HG03575 (cell line): ENCODE data around the gene MEIOB.

Source experiments
- ATAC-seq: cut with Tn5 transposase; IDR thresholded peaks from one replicate; pipeline ENCODE4 v1.9.1; 2021; ENCODE audit not compliant: unreplicated experiment, insufficient number of reproducible peaks, low FRiP score; ENCODE audit errors: extremely low read depth

Gene MEIOB

DNA sequence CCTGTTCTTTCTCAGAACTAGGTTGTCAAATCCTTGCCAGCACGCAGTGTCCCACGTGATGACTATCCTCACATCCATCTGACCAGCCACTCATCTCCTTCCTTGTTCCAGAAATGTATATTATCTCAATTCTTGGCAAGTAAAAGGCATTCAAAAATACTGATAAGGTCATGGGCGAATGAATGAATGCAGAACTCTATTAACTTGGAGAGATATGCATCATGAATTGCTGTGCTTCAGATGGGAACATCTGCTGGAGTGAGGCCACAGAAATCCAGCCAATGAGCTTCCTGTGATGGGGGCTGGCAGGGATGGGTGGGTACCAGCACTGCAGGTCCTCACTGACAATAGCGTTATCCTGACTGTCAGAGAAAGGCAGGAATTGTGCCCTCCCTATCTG, 26.0 kb downstream of the MEIOB start:
- ATAC-seq: no peak

DNA sequence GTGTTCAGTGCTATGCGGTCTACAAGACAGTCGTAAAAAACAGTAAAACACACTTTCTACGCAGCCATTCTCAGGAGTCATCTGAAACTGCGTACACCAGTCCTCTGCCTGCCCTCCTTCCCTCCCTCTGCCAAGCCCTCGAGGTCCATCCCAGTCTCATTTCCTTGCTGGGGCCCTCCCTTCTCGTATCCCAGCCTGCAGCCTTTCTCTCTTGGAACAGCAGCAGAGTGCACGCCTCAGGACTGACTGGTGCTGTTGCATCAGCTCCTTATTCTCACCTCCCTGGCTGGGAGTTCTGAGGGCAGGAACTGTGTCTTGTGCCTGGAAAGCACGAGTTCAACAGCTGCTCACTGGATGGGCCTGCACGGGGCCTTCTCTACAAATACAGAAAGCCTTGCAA, 32.4 kb downstream of the MEIOB start:
- no peak for ATAC-seq

DNA sequence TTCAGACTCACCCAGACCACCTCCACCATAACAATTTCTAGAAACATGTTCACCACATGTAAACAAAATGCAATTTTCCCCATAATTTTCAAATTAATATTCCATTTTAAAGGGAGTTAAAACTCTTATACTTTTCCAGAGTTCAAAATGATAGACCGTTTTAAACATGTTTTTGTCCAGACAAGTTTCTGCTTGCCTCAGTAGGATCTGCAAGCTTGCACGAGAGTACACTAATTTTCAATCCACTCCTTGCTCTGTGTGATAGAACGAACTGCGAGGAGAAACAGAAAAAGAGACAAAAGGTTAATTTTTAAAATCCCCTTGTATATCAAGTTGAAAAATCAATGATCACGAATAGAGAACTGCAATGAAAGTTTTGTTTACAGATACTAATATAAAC, 37.9 kb downstream of the MEIOB start:
- no peak for ATAC-seq

DNA sequence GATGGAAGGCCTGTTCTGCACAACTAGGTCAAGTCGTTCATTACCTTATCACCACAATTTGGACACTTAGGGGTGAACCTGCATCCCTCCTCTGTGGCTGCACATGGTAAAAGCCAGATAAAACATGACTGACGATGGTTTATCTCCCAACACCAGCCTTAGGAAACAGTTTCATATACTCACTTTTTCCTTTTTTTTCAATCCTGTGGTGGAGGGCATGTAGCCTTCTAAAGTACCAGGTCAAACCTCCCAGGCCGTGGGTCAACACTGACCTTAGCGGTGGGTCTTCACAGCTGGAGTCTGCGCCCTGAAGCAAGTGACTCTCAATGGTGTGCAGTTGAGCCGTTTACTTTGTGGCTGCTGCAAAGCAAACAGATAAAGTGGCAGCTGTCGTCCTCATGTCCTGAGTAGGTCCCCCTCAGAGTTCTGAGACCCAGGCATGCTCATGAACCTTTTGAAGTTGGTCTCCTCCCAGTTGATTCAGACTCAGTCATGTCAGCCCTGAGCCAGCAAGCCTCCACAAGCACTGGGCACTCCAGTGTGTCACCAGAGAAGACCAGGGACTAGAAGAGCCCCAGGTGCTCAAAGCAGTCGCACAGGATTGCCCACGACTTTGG, 39.0 kb downstream of the MEIOB start:
- ATAC-seq: no peak

DNA sequence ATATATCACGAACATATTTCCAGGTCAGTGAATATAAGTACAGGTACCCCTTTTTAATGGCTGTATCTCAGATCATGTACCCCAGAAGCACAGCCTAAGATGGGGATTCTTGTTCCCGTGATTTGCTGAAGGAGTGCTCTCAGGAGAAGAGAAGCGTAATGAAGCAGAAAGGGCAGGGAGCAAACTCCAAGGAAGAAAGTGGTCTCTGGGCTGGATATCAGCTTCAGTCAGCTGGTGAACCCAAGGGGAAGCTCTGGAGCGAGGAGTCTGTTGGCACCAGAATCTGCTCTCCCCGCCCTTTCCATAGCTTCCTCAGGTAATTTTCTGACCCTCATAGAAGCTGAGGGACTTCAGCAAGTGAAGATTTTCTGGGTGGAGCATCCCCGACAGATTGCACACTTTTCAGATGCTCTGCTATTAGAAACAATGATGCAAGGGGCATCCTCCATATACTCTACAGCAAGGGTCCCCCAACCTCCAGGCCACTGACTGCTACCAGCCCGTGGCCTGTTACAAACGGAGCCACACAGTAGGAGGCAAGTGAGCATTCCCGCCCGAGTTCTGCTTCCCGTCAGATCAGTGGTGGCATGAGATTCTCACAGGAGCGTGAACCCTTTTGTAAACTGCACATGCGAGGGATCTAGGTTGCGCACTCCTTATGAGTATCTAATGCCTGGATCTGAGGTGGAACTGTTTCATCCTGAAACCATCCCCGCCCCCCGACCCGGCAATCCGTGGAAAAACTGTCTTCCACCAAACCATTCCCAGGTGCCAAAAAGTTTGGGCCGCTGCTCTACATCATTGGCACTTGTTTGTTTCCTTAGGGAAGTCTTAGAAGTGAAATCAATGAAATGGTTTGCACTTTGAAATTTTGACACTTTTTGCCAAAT, 40.5 kb downstream of the MEIOB start:
- no peak for ATAC-seq

DNA sequence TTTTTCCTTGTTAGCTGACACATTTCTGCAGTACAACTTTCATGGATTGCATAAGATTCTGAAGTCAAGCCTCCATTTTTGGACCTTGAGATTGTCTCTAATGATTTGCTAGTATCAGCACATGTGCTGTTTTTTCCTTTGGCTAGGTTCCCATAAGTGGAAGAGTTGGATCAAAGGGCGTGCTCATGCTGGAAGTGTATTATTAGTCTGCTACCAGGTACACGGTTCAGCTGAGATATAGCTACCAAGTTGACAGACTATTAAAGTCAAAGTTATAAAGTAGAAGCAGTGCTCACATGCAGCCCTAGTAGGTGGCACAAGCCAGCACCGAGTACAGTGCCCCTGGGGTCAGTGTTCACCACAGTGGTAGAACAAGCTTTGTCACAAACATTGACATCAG, 41.8 kb downstream of the MEIOB start:
- ATAC-seq: no peak

DNA sequence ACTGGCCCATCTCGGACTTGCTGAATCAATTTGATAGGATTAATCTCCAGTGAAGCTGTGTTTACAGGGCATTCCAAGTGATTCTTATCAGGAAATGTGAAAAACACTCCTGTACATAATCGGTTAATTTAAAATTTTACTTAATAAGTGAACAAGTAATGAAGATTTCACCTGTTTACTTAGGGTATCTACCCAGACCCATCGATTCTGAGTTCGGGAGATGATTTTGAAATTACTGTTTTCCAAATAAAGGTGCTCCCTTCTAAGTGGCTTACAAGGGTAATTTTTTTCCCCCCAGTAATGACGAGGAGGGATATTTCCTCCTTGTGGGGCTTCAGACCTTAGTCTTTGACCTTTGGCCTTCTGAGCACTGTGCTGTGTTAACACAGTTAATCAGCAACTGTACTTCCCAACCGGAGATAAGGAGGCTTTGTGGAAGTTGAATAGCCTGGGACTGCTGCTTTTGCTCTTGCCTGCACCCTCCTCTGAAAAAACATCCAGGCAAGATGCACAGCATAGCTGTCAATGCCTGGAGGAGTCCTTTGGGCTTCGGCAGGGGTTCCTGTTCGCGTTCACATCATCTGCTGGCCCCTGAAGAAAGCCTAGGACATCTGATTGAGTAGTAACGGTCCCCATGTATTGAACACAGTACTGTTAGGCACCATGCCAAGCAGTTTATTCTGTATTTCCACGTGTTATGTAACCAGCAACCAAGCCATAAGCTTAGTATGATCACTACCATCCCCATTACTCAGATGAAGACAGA, 43.1 kb downstream of the MEIOB start:
- no peak for ATAC-seq

DNA sequence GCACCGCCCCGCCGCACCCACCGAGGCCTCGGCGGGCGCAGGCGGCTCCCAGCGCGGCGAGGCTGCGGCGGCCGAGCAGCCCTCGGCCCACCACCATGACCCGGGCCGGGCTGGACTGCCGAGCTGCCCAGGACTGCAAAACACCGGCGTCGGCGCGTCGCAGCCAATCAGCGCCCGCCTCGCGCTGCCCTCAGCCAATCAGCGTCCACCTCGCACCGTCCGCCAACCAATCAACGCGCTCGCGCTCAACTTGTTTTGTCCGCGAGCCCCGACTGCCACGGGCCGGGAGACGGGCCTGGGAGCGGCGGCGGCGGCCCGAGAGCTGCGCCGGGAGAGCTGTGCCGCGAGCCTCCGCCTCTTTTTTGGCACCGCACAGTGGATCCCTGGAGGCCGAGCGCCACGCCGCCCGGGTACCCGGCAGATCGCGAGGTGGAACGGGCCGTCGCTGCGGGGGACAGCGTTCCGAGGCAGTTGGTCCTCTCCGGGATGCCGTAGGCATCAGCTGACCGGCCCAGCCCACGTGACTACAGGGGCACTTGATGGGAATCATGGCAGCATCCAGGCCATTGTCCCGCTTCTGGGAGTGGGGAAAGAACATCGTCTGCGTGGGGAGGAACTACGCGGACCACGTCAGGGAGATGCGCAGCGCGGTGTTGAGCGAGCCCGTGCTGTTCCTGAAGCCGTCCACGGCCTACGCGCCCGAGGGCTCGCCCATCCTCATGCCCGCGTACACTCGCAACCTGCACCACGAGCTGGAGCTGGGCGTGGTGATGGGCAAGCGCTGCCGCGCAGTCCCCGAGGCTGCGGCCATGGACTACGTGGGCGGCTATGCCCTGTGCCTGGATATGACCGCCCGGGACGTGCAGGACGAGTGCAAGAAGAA, 45.0 kb downstream of the MEIOB start, which contains the start of the genes FAHD1 and HAGH:
Gene FAHD1, plus strand, starts transcription at position 516 of the 883 bp plus-strand sequence. Its CDS starts 33 bp downstream, at position 549.
Gene HAGH, minus strand, starts transcription at position 135 of the 883 bp plus-strand sequence. Its CDS starts 38 bp downstream, at position 97.
- peak; percentile 59 for ATAC-seq

DNA sequence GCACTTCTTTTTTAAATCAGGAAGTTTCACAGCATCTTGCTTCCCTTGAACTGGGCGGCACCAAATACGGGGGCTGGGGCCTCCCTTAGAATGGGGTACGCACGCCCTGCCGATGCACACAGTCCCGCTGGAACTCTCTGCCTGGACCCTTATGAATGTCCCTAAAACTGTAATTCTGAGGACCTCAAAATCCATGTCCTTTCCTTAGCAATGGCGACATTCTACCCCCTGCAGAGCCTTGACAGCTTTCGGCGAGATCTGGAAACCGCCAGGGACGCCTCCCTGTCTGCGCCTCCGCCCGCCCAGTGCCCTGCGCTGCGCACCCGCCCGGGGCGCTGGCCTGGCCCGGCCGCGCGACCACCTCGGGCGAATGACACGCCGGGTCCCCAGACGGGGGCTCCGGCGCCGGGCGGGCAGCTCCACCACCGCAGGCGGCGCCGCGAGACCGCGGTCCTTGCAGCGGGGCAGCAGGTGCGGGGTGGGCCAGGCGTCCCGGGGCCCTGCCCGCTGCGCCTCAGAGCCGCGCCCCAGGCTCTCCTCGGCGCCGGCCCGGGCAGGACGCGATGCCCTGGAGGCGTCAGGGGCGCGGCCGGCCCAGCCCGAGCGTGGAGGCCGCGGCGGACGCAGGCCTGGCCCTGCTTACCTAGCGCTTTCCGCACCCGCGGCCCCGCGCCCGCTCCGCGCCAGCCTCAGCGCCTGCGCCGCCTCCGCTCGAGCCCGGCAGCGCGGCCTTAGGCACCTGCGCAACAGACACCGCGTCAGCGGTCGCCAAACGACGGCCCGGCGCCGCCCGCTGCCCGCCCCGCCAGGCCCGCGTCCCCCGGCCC, 45.9 kb downstream of the MEIOB start:
- peak; percentile 16 for ATAC-seq

DNA sequence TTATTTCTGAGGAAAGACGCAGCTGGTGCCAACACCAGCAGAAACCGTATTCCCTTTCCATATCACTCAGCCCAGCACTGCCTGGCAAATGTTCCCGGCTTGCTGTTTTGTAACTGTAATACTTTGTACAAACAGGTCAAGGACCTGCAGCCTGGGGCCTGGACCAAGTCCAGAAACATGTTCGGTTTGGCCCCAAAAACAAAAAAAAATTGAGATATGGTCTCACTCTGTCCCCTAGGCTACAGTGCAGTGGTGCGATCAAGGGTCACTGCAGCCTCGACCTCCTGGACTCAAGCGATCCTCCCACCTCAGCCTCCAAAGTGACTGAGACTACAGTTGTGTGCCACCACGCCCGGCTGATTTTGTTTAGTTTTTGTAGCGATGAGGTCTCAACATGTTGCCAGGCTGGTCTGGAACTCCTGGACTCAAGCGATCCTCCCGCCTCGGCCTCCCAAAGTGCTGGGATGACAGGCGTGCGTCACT, 46.5 kb downstream of the MEIOB start:
- ATAC-seq: no peak

DNA sequence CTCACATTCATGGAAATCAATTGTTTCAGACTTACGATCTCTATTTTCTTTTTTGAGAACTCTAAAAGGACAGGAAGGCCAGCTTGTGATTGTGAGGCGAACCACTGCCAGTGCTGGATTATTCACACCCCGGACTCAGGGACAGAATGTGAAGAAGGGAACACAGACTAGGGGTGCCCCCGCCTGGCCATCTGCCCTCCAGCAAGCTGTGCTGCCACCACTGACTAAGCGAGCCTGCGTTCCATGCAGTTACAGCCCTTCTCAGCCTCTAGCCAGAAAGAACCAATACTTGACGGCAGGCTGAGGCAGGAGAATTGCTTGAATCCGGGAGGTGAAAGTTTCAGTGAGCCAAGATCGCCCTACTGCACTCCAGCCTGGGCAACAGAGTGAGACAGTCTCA, 48.1 kb downstream of the MEIOB start:
- ATAC-seq: no peak

DNA sequence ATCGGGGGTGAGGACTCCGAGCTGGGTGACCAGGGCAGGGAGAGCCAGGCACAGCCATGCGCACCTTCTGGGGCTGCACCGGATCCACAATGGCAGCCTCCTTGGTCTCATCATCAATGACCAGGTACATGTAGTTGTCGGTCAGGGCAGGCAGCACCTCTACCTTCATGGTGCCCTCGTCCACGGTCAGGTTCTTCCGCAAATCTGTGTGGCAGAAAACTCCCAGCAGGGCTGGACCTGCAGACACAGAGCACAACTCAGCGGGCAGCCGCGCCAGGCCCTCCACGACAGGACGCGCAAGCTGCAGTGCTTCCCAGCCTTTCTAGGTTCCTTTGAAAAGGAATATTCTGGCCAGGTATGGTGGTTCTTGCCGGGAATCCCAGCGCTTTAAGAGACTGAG, 49.2 kb downstream of the MEIOB start:
- ATAC-seq: no peak

DNA sequence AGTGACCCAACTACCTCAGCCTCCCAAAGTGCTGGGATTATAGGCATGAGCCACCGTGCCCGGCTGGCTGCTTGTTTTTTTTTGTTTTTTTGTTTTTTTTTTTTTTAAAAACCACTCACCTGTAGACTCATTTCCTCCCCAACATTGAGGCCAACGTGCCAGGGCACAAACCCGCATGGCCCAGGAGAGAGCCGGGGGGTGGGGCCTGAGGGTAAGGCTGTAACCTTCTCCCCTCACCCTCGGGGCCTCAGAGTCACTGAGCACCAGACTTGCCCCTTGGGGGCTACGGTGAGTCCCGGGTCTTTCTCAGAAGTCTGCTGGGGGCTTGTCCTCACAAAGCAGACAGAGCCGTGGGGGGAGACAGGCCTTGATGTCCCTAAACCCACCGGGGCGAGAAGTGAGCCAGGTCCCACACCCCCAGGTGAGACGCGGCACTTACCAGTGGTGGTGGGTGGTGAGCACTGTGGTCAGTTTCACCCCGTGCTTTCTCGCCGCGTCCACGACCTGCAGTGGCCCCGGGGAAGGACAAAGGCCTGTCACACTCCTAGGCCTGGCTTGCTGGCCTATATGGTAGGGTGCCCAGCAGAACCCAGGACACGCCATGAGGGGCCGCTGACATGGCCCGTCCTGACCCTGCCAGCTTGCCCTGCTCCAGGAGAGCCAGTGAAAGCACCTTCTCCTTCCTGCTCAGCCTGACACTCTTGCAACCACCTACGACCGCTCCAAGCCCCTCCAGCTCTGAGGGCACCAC, 49.9 kb downstream of the MEIOB start:
- ATAC-seq: no peak

DNA sequence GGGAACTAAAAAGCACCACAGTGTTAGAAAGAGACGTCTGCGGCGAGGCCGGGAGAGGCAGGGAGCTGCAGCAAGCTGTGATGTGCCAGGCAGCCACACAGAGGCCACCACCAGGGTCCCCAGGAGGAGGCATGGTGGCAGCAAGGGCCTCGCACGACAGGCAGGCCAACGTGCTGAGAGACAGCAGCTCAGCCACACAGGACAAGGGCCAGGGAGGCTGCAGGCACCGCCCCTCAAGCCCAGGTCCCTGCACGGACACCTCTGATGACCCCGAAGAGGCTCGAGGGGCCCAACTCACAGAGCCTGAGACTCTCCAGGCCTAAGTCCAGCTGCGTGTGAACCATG, 51.0 kb downstream of the MEIOB start:
- no peak for ATAC-seq

DNA sequence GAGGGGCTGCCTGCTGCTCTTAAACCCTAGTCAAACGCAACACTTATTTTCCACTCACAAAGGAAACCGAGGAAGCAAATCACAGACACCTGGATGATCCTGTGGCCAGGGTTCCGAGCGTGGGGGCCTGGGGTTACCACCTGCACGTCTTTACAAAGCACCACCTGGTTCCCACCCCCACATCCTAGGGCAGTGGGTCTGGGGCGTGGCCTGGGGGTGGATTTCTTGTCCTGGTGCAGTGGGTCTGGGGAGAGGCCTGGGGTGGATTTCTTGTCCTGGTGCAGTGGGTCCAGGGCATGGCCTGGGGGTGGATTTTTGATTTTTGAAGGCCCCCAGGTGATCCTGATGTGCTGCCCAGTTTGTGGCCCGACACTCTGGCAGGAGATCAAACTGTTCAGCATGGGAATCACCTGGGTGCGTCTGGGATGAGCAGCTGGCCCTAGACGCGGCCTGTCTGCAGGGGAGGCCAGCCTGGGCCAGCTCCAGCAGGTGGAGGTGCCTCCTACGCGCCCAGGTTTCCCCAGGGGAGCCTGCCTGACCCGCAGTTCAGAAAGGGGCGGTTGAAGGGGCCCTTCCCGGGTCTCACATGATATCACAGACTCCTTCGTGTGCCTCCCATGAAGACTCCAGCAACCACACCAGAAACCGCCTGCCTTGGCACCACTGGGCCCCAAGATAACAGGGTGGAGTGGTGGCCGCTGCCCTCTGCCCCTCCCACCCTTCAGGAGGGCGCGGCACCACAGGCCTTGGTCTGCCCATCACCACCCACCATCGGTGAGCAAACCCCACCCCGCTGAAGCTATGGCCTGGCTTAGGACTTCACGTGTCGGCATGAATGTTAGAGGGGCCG, 51.6 kb downstream of the MEIOB start:
- ATAC-seq: no peak

DNA sequence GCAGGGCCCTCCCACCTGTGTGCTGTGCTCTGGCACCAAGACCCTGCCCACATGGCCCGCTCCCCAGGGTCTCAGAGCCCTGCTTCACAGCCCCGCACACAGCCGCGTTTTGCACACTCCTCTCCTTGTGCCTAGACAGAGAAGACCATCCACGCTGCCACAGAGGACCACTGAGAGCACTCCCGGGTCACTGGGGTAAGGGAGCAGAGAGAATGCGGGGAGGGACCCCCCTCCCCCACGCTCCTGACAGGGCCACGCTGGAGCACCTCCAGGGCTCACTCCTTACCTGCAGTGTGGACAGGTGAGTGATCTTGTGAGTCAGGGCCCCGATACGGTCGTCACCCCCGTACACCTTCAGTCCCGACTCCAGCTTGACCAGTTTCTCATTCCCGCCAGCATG, 52.4 kb downstream of the MEIOB start:
- no peak for ATAC-seq
